Muscle of arm (tissue), 12 donors: ENCODE measurements around the gene TBX1. TPM values are rescaled to one million over a fixed set of nuclear protein-coding genes. Genes with fewer than 3 reads are reported as not detected.
"Not testable (repeated sequence)": the region's sequence is repeated elsewhere in the genome, so short reads cannot be mapped to it uniquely, and the experiment has no call there.

Experiments used
- DNase-seq: peaks from one replicate; pipeline ENCODE4 v3.0.0-alpha.2; 2013
- polyA plus RNA-seq, 12 donors: library from polyadenylated mRNA; unstranded; fragments of 120-200 nt; gene quantifications; one replicate each; pipeline ENCODE4 v1.2.1, GENCODE V29; 2013; ENCODE audit not compliant: insufficient read length in 12 of 12

The TBX1 gene
- polyA plus RNA-seq, 12 donors, result 2.9 to 21.4 (median 12.8) TPM; not detected in 1

DNA sequence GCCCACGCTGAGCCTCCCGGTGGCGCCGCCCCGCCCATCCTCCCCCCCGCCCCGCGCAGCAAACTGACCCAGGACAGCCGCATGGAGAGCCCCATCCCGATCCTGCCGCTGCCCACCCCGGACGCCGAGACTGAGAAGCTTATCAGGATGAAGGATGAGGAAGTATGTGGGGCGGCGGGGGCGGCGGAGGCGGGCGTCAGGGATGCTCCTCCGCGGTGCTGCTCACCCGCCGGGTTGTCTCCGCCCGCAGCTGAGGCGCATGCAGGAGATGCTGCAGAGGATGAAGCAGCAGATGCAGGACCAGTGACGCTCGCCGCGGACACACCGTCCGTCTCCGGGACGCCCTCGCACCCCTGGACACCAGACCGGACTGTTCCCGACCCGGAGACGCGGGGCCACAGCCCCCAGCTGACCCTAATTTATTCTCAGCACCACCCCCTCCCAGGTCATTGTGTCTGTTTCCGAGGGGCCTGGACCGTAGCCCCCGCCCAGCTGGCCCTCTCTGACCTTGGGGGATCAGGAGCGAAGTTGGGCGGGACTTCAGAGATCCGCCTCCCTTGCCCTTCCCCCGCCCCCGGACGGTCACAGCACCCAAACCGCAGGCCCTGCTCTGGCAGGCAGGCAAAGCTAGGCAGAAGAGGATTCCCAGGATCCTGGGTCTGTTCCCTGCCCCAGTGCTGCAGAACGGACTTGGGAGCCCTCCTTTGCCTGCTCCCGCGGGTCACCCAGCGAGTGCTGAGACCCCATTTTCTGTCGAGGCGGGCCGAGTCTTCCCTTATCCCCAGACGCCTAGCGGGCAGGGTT lies 38.2 kb upstream of the TBX1 start:
- no peak for DNase-seq

DNA sequence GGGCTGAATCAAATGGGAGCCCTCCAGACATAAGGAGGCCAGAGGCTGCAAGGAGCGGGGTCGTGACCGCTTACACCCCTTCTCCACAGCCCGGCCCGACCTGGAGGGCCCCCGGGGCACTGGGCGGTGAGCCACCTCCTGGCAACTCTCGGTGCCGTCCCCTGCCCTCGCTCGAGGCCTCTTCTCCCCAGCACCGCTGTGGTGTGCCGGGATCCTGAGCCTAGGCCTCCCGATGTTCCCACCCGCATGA lies 37.7 kb upstream of the TBX1 start:
- no peak for DNase-seq

DNA sequence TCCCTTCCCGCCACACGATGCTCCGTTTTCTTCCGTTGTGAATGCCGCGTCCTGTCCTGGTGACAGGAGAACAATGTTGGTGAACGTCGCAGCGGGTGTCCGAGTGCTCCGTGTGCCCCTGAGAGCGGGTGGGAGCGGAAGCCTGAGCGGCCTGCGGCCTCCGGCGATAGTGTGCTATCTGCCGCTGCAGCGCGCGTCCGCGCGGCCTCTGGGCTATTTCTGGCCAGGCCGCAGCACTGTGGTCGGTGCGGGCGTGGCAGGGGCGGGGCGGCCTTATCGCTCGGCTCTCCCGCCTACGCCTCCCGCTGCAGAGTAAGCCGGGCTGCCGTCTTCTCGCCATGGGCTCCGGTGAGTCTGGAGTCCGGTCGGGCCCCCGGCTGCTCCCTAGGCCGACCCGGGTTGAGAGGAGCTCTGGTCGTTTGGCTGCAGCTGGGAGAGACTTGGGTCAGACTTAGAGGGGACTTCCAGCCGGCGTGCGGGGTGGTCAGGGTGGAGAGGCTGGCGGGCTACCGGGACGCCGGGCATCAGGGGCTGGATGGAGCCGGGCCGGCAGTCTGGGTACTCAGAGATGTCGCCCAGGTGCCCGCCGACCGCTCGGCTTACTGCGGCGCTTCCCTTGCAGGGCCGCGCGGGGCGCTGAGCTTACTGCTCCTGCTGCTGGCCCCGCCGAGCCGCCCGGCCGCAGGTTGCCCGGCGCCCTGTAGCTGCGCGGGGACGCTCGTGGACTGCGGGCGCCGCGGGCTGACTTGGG lies 37.2 kb upstream of the TBX1 start, which contains the start of gene GP1BB:
GP1BB (plus strand) TSS at position 308 of the 751 bp plus-strand sequence; CDS start at position 339, 31 bp downstream.
- no peak for DNase-seq

DNA sequence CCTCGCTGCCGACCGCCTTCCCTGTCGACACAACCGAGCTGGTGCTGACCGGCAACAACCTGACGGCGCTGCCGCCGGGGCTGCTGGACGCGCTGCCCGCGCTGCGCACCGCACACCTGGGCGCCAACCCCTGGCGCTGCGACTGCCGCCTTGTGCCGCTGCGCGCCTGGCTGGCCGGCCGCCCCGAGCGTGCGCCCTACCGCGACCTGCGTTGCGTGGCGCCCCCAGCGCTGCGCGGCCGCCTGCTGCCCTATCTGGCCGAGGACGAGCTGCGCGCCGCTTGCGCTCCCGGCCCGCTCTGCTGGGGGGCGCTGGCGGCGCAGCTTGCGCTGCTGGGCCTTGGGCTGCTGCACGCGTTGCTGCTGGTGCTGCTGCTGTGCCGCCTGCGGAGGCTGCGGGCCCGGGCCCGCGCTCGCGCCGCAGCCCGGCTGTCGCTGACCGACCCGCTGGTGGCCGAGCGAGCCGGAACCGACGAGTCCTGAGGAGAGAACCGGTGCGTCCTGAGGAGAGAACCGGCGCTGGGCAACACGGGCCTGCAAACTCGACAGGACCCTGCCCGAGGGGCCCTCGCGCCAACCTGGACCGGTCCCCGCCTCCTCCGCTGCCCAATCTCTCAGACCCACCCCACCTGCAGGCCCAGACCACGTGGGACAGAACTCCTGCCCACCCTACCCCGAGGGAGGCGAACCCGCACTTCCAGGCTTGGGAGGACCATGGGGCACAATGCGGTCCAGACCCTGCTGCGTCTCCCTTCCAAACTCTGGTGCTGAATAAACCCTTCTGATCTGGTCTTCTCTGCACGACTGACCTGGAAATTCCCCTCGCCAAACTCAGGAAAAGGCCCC lies 36.4 kb upstream of the TBX1 start:
- no peak for DNase-seq

DNA sequence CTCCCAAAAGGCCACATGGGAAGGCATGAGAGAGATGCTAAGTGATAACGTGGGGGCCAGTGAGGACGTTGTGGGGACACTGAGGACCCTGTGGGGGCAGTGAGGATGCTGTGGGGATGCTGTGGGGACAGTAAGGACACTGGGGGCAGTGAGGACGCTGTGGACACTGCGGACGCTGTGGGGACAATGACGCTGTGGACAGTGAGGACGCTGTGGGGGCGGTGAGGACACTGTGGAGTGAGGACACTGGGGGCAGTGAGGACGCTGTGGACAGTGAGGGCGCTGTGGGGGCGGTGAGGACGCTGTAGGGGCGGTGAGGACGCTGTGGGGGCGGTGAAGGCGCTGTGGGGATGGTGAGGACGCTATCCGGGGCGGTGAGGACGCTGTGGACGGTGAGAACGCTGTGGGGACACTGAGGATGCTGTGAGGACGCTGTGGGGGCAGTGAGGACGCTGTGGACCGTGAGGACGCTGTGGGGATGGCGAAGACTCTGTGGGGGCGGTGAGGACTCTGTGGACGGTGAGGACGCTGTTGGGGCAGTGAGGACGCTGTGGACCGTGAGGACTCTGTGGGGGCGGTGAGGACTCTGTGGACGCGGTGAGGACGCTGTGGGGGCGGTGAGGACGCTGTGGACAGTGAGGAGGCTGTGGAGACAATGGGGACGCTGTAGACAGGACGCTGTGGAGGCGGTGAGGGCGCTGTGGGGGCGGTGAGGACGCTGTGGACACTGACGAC lies 35.5 kb upstream of the TBX1 start:
- no peak for DNase-seq

DNA sequence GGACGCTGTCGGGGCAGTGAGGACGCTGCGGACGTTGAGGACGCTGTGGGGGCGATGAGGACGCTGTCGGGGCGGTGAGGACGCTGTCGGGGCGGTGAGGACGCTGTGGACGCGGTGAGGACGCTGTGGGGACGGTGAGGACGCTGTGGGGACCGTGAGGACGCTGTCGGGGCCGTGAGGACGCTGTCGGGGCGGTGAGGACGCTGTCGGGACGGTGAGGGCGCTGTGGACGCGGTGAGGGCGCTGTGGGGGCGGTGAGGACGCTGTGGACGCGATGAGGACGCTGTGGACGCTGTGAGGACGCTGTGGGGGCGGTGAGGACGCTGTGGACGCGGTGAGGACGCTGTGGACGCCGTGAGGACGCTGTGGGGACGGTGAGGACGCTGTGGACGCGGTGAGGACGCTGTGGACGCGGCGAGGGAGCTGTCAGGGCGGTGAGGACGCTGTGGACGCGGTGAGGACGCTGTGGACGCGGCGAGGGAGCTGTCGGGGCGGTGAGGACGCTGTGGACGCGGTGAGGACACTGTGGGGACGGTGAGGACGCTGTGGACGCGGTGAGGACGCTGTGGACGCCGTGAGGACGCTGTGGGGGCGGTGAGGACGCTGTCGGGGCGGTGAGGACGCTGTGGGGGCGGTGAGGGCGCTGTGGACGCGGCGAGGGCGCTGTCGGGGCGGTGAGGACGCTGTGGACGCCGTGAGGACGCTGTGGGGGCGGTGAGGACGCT lies 34.4 kb upstream of the TBX1 start:
- DNase-seq, result not testable (repeated sequence)

DNA sequence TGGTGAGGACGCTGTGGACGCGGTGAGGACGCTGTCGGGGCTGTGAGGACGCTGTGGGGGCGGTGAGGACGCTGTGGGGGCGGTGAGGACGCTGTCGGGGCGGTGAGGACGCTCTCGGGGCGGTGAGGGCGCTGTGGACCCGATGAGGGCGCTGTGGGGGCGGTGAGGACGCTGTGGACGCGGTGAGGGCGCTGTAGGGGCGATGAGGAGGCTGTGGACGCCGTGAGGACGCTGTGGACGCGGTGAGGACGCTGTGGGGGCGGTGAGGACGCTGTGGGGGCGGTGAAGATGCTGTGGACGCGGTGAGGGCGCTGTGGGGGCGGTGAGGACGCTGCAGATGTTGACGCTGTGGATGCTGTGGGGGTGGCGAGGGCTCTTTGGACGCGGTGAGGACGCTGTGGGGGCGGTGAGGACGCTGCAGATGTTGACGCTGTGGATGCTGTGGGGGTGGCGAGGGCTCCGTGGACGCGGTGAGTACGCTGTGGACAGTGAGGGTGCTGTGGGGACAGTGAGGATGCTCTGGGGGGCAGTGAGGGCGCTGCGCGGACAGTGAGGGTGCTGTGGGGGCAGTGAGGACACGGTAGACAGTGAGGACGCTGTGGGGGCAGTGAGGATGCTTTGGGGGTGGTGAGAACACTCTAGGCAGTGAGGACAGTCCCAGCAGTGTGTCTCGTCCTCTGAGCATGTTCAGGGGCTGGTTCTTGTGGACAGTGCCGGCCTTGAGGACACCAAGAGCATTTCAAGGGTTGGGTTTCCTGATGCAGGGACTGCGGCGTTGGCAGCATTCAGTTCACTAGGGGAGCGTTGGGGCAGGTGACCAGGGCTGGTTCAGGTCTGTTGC lies 33.0 kb upstream of the TBX1 start:
- DNase-seq, result no peak

DNA sequence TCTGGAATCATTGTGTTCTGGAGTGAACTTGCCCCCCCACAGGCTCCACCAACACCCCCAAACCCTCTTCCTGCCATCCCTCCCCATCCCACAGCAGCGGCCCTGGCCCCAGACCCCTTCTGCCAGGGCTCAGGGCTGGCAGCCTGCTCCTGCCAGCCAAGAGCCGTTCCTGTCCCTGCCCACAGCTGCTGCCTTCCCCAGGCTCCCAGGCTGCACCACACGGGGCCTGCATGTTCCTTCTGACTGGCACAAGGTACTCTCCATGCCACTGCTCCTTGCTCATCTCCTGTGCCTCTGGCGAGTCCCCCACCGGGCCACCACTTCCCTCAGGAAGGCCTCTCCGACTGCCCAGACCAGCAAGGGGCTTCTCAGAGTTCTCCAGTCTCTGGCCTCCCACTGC lies 32.3 kb upstream of the TBX1 start:
- no peak for DNase-seq

DNA sequence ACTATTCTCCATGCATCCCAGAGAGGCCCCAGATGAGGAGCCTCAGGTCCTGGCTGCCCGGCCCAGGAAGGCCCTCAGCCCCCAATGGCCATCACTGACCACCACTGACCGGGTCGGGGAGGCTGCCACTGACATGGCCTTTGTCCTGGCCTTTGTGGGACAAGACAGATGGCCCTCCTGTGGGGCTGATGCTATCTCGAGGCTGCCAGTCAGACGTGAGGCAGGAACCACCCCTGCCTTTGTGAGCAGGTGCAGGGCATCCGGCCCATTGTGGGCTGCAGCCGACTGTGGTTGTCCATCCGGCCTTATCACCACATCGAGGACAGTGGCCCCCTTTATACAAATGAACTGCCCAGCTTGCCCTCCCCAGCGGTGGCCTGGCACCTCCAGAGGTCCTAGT lies 31.7 kb upstream of the TBX1 start:
- no peak for DNase-seq

DNA sequence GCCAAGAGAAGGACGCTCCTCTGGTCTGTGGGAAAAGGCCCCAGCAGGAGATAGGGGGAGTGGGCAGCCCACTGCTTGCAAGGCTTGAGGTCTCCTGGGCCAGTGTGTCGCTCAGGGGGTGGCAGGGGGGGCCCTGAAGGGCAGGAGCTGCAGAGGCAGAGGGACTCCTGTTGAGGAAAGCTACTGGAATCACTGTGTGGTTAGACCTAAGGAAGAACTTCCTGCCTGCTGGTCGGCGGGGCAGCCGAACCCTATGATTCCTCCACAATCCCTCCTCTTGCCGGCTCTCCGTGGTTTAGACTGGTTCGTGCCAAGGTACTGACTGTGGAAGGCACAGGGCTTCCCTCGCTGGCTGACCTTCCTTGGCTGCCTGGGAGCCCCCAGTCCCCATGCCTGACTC lies 31.1 kb upstream of the TBX1 start:
- no peak for DNase-seq

DNA sequence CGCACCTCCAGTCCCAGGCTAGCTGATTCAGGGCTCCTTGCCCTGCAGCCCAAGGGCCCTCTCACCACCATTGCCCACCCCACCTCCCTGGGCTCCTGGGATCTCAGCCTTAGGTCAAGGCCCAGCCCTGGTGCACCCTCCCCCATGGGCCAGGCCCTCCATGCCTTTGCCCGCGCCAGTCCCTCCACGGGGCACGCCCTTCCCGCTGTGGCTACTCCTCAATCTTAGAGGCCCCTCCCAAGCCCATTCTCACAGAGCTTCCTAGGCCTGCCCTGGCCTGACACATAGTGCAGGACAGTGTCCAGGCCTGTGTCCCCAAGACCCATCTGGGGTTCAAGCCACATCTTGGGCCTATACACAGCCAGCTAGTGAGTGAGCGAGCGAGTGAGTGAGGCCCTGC lies 30.4 kb upstream of the TBX1 start:
- no peak for DNase-seq

DNA sequence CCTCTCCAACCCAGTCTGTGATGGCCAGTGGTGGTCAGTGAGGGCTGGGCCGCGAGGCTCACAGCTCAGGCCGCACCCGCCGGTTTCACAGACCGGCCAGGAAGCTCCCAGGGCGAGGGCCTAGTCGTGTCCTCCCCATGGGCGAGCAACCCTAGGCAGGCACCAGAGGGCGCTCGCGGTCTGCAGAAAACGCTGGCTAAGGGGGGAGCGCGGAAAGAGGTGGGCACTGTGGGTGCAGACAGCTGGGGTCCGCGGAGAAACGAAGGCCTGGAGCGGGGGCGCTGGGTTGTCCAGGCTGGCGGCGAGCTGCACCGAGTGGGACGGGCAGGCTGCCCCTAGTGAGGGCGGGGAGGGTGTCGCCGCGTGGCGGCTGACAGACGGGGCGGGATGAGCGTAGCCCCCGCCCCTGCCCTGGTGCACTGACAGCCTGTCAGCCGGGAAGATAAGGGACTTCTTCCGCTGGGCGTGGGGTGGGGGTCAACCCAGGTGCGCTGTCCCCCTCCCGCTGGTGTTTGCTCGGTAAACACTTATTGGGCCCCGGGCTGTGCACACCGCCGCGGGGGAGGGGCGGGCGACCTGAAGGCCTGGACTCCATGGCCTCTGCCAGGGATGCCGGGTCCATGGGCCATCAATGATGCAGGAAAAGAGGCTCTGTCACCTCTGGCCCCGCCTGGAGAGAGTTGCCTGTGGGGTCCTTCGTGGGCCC lies 29.8 kb upstream of the TBX1 start:
- peak; percentile 89 for DNase-seq

DNA sequence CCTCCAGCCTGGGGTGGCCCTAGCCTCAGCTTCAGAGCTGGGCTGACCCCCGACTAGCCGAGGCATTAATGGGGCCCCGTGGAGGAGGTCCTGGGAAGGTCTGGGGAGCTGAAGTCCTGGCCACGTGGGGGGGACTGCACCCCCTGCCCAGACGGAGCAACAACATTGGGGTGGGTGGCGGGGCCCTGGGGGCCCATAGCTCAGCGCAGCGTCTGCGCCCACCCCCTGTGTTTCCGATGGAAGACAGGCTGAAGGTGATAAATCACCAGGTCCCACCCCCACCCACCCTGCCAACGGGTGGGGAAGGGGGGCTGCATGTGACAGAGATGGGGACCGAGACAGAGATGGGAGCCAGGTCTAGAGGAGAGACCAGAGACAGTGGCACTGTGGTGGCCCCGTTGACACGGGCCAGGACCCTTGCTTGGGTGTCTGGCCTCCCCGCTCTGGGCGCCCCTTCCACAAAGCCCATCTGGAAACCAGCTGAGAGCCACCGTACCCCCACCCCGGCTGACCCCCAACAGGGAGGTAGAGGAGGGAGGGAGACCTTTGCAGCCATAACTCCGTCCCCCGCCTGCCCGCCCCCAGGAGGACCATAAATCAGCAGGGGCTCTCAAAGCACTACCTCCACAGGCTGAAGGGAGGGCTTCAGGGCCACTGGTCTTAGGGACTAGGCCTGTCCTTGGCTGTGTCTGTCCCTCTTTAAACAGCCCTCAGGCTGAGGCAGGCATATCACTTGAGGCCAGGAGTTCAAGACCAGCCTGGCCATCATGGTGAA lies 29.0 kb upstream of the TBX1 start:
- no peak for DNase-seq

DNA sequence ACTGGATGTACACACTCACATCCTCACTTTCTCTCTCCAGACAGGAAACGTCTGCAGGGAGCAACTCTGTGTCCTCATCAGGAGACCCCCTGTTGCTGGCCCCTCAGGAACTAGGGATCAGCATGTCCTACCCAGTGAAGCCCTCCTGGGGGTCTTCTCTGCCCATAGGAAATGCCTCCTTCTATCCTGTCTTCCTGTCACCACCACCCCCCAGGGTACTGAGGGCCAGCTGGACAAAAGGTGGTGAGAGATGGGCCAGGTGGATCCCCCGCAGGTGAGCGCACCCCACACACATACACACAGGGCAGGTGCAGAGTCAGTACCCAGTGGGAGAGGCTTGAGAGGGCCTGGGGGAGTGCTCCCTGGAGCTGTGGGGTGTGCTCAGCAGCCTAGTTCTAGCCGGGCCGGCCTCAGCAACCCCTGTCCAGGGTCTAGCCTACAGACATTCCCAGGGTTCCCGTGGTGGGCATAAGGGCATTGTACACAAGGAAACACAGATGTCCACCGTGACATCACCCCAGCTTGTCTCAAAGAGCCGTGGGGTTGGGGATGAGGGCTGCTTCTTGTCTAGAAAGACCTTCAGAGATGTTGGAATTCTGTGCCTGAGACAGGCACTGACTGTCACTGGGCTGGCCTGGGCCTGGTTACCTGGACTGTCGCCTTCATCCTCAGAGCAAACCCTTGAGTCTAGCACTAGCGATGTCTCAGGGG lies 28.0 kb upstream of the TBX1 start:
- DNase-seq, result no peak

DNA sequence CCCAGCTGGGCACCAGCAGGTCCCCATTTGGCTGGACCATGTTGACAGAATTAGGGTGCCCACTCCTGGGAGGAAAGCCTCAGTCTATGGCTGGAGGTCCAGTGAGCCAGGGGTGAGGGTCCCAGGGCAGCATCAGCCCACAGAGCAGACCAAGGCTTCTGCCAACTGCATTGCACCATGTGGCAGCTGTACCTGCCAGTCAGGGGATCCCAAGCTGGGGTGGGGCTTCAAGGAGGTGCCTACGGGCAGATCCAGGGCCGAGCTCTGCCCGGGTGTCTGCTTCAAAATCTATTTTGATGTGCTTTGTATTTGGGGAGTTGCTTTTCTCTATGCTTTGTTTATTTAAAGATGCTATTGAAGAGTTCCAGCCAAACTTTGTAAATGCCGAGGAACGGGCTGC lies 26.8 kb upstream of the TBX1 start:
- no peak for DNase-seq

DNA sequence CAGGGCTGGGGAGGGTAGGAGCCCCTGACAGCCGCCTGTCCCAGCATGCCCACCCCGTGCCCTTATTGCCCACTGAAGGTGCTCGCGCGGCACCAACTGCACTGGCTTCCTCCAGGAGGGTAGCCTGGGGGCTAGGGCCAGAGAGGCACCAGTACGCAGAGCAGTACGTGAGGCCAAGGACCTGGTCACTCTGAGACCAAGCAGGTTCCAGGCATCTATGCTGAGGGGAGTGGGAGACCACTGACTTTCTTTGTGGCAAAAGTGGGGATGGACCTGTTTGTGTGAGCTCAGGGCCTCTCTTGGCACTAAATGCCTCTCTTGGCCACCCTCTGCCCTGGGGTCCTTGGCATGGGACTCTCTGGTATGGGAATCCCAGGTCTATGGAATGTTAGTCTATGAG lies 26.4 kb upstream of the TBX1 start:
- DNase-seq, result no peak

DNA sequence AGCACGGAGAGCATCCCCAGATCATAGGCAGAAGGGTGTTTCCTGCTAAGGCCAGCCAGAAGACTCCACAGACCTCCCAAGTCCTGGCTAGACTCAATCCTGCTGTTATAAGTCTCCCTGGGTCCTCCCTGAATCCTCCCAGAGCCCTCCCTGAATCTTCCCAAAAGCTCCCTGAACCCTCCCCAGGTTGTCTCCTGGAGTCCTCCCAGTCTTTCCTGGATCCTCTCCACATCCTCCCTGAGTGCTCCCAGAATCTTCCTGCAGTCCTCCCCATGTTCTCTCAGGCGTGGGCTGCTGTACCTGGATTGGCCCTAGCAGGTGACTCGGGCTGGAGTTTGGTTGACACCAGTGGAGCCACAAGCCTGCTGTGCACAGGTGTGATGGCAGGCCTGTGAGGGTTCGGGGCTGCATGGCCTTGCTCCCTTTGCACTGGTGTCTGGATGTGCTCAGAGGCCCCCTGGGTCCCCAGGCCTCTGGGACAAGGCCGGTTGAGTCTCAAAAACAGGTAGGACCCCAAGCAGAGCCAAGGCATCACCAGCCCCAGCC lies 25.7 kb upstream of the TBX1 start:
- no peak for DNase-seq
